Fibroblast of lung (primary cell): ENCODE data around the gene HSPBP1.

Experiments
- CTCF ChIP-seq, 2 donors: IDR thresholded peaks in 1 of 2; conservative IDR thresholded peaks in 1 of 2; 1 replicate in 1 of 2; 2 replicates in 1 of 2; pipeline ENCODE4 v1.5.1; 2011 to 2012; ENCODE audit warnings: low read length in 2 of 2, control low read depth in 1 of 2, inconsistent platforms in 1 of 2, low read depth in 1 of 2, mild to moderate bottlenecking in 1 of 2
- EZH2 ChIP-seq: IDR thresholded peaks from 2 replicates; pipeline ENCODE4 v1.5.1; 2012; ENCODE audit warnings: low read length, control low read depth, mild to moderate bottlenecking; ENCODE audit errors: missing control alignments

GRCh38 chr19:55283548-55284377 lies 3.9 kb upstream of the HSPBP1 start, which contains the start of gene BRSK1:
- TF ChIP-seq CTCF (conservative IDR thresholded peaks at IDR 0.05 in 1 of 2, IDR thresholded peaks at IDR 0.05 in 1 of 2; ENCODE audit: low read depth in 1 of 2, low read length in 2 of 2) (no peak), EZH2 (no peak)
